Esophagus muscularis mucosa (tissue), 4 donors: ENCODE data around the gene ZNF672.

Experiments
- CTCF ChIP-seq, 3 experiments: fragments of 200-600 bp in 2 of 3; fragments of 450-650 bp in 1 of 3; sonication (generic) in 2 of 3; IDR thresholded peaks; one replicate each; pipeline ENCODE4 v1.5.1; 2017 to 2019; ENCODE audit warnings: antibody characterized with exemption in 3 of 3, mild to moderate bottlenecking in 2 of 3, moderate library complexity in 1 of 3
- EP300 ChIP-seq: sonication (generic); formaldehyde crosslinking; IDR thresholded peaks from one replicate; pipeline ENCODE4 v1.6.1; 2017; ENCODE audit warnings: antibody characterized with exemption
- POLR2A ChIP-seq: fragments of 450-650 bp; IDR thresholded peaks from one replicate; pipeline ENCODE4 v1.6.1; 2017; ENCODE audit warnings: antibody characterized with exemption, moderate library complexity, mild to moderate bottlenecking, low read depth
- POLR2AphosphoS5 ChIP-seq, 2 donors: sonication (generic); formaldehyde crosslinking; IDR thresholded peaks; one replicate each; pipeline ENCODE4 v1.6.1; 2017; ENCODE audit warnings: antibody characterized with exemption in 2 of 2

GRCh38 chr1:248843687-248844086 lies 5.7 kb downstream of the ZNF672 start:
- TF ChIP-seq CTCF (IDR thresholded peaks at IDR 0.05) = no peak
- TF ChIP-seq EP300 = no peak
- TF ChIP-seq POLR2A = no peak
- TF ChIP-seq POLR2AphosphoS5 (IDR thresholded peaks at IDR 0.05) = no peak
